AG10803 (cell line): ENCODE data around the gene STX10.

Experiments used
- DNase-seq: peaks from one replicate; pipeline ENCODE4 v3.0.0; 2010; ENCODE audit warnings: low read depth
- H3K4me3 ChIP-seq: 2 replicates; pipeline ENCODE4 v1.5.1; 2011; ENCODE audit warnings: mild to moderate bottlenecking, low read length, control low read depth
- CTCF ChIP-seq: conservative IDR thresholded peaks from 2 replicates; pipeline ENCODE4 v1.5.1; 2011; ENCODE audit warnings: mild to moderate bottlenecking, low read length, control low read depth, inconsistent platforms

Gene STX10

GRCh38 chr19:13165162-13165997 lies 15.2 kb upstream of the STX10 start:
- no peak overlapping the region for H3K4me3 ChIP-seq
- no peak for TF ChIP-seq CTCF
- no peak for DNase-seq

- DNase-seq, result peak; percentile 24
- peak overlapping the region; percentile 17 for H3K4me3 ChIP-seq
- TF ChIP-seq CTCF, result no peak
Measured at GRCh38 chr19:13164343-13165161, 14.4 kb upstream of the STX10 start.

- TF ChIP-seq CTCF, result no peak
- peak overlapping the region; percentile 45 for H3K4me3 ChIP-seq
- peak; percentile 91 for DNase-seq
Measured at GRCh38 chr19:13163609-13164342, 13.6 kb upstream of the STX10 start.

GRCh38 chr19:13162724-13163608 lies 12.8 kb upstream of the STX10 start:
- peak overlapping the region; percentile 47 for H3K4me3 ChIP-seq
- no peak for TF ChIP-seq CTCF
- peak; percentile 98 for DNase-seq

GRCh38 chr19:13160557-13160956 lies 10.4 kb upstream of the STX10 start:
- DNase-seq, result peak; percentile 67

More at GRCh38 chr19:13160557-13160956, 10.4 kb upstream of the STX10 start:
- no peak overlapping the region for H3K4me3 ChIP-seq
- no peak for TF ChIP-seq CTCF
